Panc1 (cell line): ENCODE measurements around the gene FAS.

ENCODE experiments used
- TCF7L2 ChIP-seq: IDR thresholded peaks from 2 replicates; pipeline ENCODE4 v1.6.1; 2011; ENCODE audit warnings: mild to moderate bottlenecking, low read depth, low read length, inconsistent platforms
- TF ChIP-seq, protein P1 (sequence below): fragments of 450-650 bp; IDR thresholded peaks from 2 replicates; pipeline ENCODE4 v1.5.1; 2017; ENCODE audit warnings: mild to moderate bottlenecking

- TF ChIP-seq, protein P1, sequence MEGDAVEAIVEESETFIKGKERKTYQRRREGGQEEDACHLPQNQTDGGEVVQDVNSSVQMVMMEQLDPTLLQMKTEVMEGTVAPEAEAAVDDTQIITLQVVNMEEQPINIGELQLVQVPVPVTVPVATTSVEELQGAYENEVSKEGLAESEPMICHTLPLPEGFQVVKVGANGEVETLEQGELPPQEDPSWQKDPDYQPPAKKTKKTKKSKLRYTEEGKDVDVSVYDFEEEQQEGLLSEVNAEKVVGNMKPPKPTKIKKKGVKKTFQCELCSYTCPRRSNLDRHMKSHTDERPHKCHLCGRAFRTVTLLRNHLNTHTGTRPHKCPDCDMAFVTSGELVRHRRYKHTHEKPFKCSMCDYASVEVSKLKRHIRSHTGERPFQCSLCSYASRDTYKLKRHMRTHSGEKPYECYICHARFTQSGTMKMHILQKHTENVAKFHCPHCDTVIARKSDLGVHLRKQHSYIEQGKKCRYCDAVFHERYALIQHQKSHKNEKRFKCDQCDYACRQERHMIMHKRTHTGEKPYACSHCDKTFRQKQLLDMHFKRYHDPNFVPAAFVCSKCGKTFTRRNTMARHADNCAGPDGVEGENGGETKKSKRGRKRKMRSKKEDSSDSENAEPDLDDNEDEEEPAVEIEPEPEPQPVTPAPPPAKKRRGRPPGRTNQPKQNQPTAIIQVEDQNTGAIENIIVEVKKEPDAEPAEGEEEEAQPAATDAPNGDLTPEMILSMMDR, result no peak
- TF ChIP-seq TCF7L2, result no peak
Observed at GRCh38 chr10:88962336-88962735, 28.3 kb upstream of the FAS start.
